Measurements from ENCODE around the gene LRTM2.

- TF ChIP-seq CTCF (IDR thresholded peaks at IDR 0.05) (no peak), ZFX (IDR thresholded peaks at IDR 0.05; ENCODE audit: borderline replicate concordance) (no peak)
Measured at GRCh38 chr12:1829306-1829900, 9.0 kb downstream of the LRTM2 start.
